H1 (cell line): Measurements from ENCODE around the gene LMTK2. TPM values are rescaled to one million over a fixed set of nuclear protein-coding genes. Genes with fewer than 3 reads are reported as not detected.

Experiments
- ASH2L ChIP-seq: fragments of 200-600, 300-600 bp; sonication (generic); IDR thresholded peaks from one replicate; pipeline ENCODE4 v1.7.1; 2017; ENCODE audit warnings: low read length
- BACH1 ChIP-seq: IDR thresholded peaks from 2 replicates; pipeline ENCODE4 v1.6.1; 2012; ENCODE audit warnings: low read length, improper control_type of control experiment
- CBX8 ChIP-seq: fragments of 300-800, 300-1000 bp; sonication (generic); IDR thresholded peaks from 2 replicates; pipeline ENCODE4 v1.7.1; 2016; ENCODE audit warnings: low read depth, low read length, borderline replicate concordance
- CEBPB ChIP-seq: IDR thresholded peaks from 2 replicates; pipeline ENCODE4 v1.6.1; 2012; ENCODE audit warnings: low read depth, low read length
- CHD1 ChIP-seq: IDR thresholded peaks from 2 replicates; pipeline ENCODE4 v1.6.1; 2012; ENCODE audit warnings: low read depth, low read length, improper control_type of control experiment
- CHD7 ChIP-seq: fragments of 300-600 bp; sonication (generic); IDR thresholded peaks from 2 replicates; pipeline ENCODE4 v1.7.1; 2012; ENCODE audit warnings: low read length, moderate library complexity, mild to moderate bottlenecking, inconsistent platforms; ENCODE audit not compliant: insufficient replicate concordance
- CTBP2 ChIP-seq: IDR thresholded peaks from 2 replicates; pipeline ENCODE4 v1.7.0; 2011; ENCODE audit warnings: borderline replicate concordance, mild to moderate bottlenecking, moderate library complexity, mixed read lengths, low read length; ENCODE audit not compliant: insufficient read depth, insufficient read length
- EZH2 ChIP-seq: fragments of 200-600 bp; sonication (generic); IDR thresholded peaks from 2 replicates; pipeline ENCODE4 v1.7.1; 2012; ENCODE audit warnings: low read depth, mild to moderate bottlenecking, moderate library complexity, low read length, inconsistent platforms; ENCODE audit not compliant: severe bottlenecking
- POLR2AphosphoS5 ChIP-seq: IDR thresholded peaks from 2 replicates; pipeline ENCODE4 v1.6.1; 2011; ENCODE audit warnings: low read depth, low read length
- RXRA ChIP-seq: IDR thresholded peaks from 2 replicates; pipeline ENCODE4 v1.6.1; 2011; ENCODE audit warnings: low read depth, mild to moderate bottlenecking, low read length, moderate library complexity; ENCODE audit not compliant: insufficient read depth
- SIN3A ChIP-seq, 2 experiments: IDR thresholded peaks in 1 of 2; conservative IDR thresholded peaks in 1 of 2; 2 replicates each; pipeline ENCODE4 v1.6.1; 2011 to 2012; ENCODE audit warnings: low read length in 2 of 2, improper control_type of control experiment in 1 of 2, low read depth in 1 of 2, mild to moderate bottlenecking in 1 of 2
- SP2 ChIP-seq: IDR thresholded peaks from 2 replicates; pipeline ENCODE4 v1.6.1; 2012; ENCODE audit warnings: mild to moderate bottlenecking, low read length, inconsistent platforms
- TEAD4 ChIP-seq: IDR thresholded peaks from 2 replicates; pipeline ENCODE4 v1.6.1; 2012; ENCODE audit warnings: low read depth, low read length, inconsistent platforms, mixed read lengths
- polyA plus RNA-seq, 7 experiments: library from polyadenylated mRNA; depleted of rRNA in 3 of 7; stranded (reverse) in 5 of 7; unstranded in 2 of 7; fragments of >200 nt in 5 of 7; fragments of 200-250 nt in 2 of 7; gene quantifications; 1 replicate in 5 of 7; 2 replicates in 1 of 7; 4 replicates in 1 of 7; pipeline versions ENCODE4 v1.2.1 to v1.2.3, GENCODE V29; 2011 to 2013; ENCODE audit warnings: missing spikeins in 2 of 7, mixed read lengths in 2 of 7
- total RNA-seq: library from RNA; stranded (reverse); fragmentation: NEBNext Ultra II Directional; extraction: Animal tissue kit (Norgen Biotek cat#: 25700); gene quantifications from 2 replicates; pipeline ENCODE4 v1.2.1, GENCODE V29; 2021

Gene LMTK2
- total and polyA plus RNA-seq, 2 of the 8 experiments (the other 6 are each of a cell fraction or from before 2014, with no cell fraction given) = 9.7 to 30.7 TPM

GRCh38 chr7:98180751-98181150 is 74.1 kb downstream of the LMTK2 start (continued):
- TF ChIP-seq CHD7 (no peak), ASH2L (no peak), EZH2 (no peak), SP2 (no peak), CEBPB (no peak), CTBP2 (no peak), POLR2AphosphoS5 (no peak), SIN3A (conservative IDR thresholded peaks at IDR 0.05 in 1 of 2, IDR thresholded peaks at IDR 0.05 in 1 of 2; ENCODE audit: low read depth in 1 of 2, low read length in 2 of 2) (no peak), RXRA (no peak), BACH1 (no peak), TEAD4 (no peak), CBX8 (no peak), CHD1 (no peak)
